Measurements from ENCODE around the gene BAZ2B. TPM values are rescaled to one million over a fixed set of nuclear protein-coding genes. Genes with fewer than 3 reads are reported as not detected.

BAZ2B gene
- total RNA-seq, 4 donors from 2014 or later: 94.5 to 237 (median 145) TPM

- H3K36me3 ChIP-seq: no peaks in the 10 kb centered on the region
- intact Hi-C loops (cut with DNase I; ENCODE audit: low total_unique reads): no loop called here
These were observed 216.5 kb downstream of the BAZ2B start for GRCh38 chr2:159399716-159400415.

GRCh38 chr2:159396799-159397198 lies 219.5 kb downstream of the BAZ2B start:
- DNase-seq: no peak
- Histone ChIP-seq H3K27me3 (no peaks in the 10 kb centered on the region), H3K4me1 (no peaks in the 10 kb centered on the region), H3K9me3 (no peaks in the 10 kb centered on the region), H3K27ac (no peak overlapping the region), H3K4me3 (no peak overlapping the region), H3K36me3 (no peaks in the 10 kb centered on the region)
- intact Hi-C loops (cut with DNase I; ENCODE audit: low total_unique reads): no loop called here
- TF ChIP-seq CTCF (IDR thresholded peaks at IDR 0.05) (no peak), POLR2A (IDR thresholded peaks at IDR 0.05) (no peak)

More at GRCh38 chr2:159399716-159400415, 216.5 kb downstream of the BAZ2B start:
- no peak overlapping the region for H3K4me3 ChIP-seq
- H3K9me3 ChIP-seq: no peaks in the 10 kb centered on the region
- TF ChIP-seq POLR2A (IDR thresholded peaks at IDR 0.05) (no peak), CTCF (IDR thresholded peaks at IDR 0.05) (no peak)
- no peak for DNase-seq
- no peaks in the 10 kb centered on the region for H3K27me3 ChIP-seq
- no peak overlapping the region for H3K27ac ChIP-seq
- H3K4me1 ChIP-seq: no peaks in the 10 kb centered on the region

- Histone ChIP-seq H3K36me3 (no peaks in the 10 kb centered on the region), H3K4me1 (no peaks in the 10 kb centered on the region), H3K4me3 (no peak overlapping the region), H3K27ac (no peak overlapping the region), H3K27me3 (no peaks in the 10 kb centered on the region), H3K9me3 (no peaks in the 10 kb centered on the region)
- no peak for DNase-seq
- TF ChIP-seq CTCF (IDR thresholded peaks at IDR 0.05) (no peak), POLR2A (IDR thresholded peaks at IDR 0.05) (no peak)
- intact Hi-C loops (cut with DNase I; ENCODE audit: low total_unique reads): no loop called here
These were observed 233.8 kb downstream of the BAZ2B start for GRCh38 chr2:159382447-159383028.

- intact Hi-C loops (cut with DNase I; ENCODE audit: low total_unique reads): no loop called here
- no peaks in the 10 kb centered on the region for H3K36me3 ChIP-seq
- H3K4me3 ChIP-seq: no peak overlapping the region
- no peak for DNase-seq
- H3K27me3 ChIP-seq: no peaks in the 10 kb centered on the region
- H3K27ac ChIP-seq: no peak overlapping the region
- TF ChIP-seq CTCF (IDR thresholded peaks at IDR 0.05) (no peak), POLR2A (IDR thresholded peaks at IDR 0.05) (no peak)
- H3K9me3 ChIP-seq: no peaks in the 10 kb centered on the region
- no peaks in the 10 kb centered on the region for H3K4me1 ChIP-seq
These were observed 234.8 kb downstream of the BAZ2B start for GRCh38 chr2:159381574-159381973.

- Histone ChIP-seq H3K27me3 (no peaks in the 10 kb centered on the region), H3K9me3 (no peaks in the 10 kb centered on the region), H3K4me3 (no peak overlapping the region), H3K4me1 (no peaks in the 10 kb centered on the region), H3K36me3 (no peaks in the 10 kb centered on the region), H3K27ac (no peak overlapping the region)
- intact Hi-C loops (cut with DNase I; ENCODE audit: low total_unique reads): no loop called here
- TF ChIP-seq CTCF (IDR thresholded peaks at IDR 0.05) (no peak), POLR2A (IDR thresholded peaks at IDR 0.05) (no peak)
- DNase-seq: no peak
These were observed 235.6 kb downstream of the BAZ2B start for GRCh38 chr2:159380685-159381239.
